B cell (primary cell): Measurements from ENCODE around the gene STX18. TPM values are rescaled to one million over a fixed set of nuclear protein-coding genes. Genes with fewer than 3 reads are reported as not detected.

Experiments used
- ATAC-seq: fragments of 200-7000 bp; cut with Tn5 transposase; one replicate; pipeline ENCODE4 v1.10.0; 2021; ENCODE audit warnings: low read depth, mild to moderate bottlenecking, moderate number of reproducible peaks, moderate library complexity
- CTCF ChIA-PET: fragments of 350-600 bp; sonication (Branson Sonifier 250); formaldehyde crosslinking; loops from one replicate; lab custom pipeline; 2021; ENCODE audit warnings: antibody characterized with exemption, inconsistent platforms; lab: Charles Lee
- POLR2A ChIA-PET: fragments of 350-600 bp; sonication (Branson Sonifier 250); formaldehyde crosslinking; loops from one replicate; lab custom pipeline; 2021; ENCODE audit warnings: antibody characterized with exemption; lab: Charles Lee
- DNase-seq: peaks from one replicate; pipeline ENCODE4 v3.0.0; 2013
- H2AFZ ChIP-seq: 2 replicates; pipeline ENCODE4 v1.6.1; 2012; ENCODE audit warnings: mild to moderate bottlenecking, low read depth, low read length; ENCODE audit not compliant: insufficient read depth, poor library complexity, severe bottlenecking
- H3K27ac ChIP-seq, 2 donors: 1 replicate in 1 of 2; 2 replicates in 1 of 2; pipeline ENCODE4 v1.5.1; 2012 to 2013; ENCODE audit warnings: low read length in 2 of 2, mild to moderate bottlenecking in 2 of 2, moderate library complexity in 1 of 2
- H3K27me3 ChIP-seq, 4 experiments: fragments of 200-600 bp in 1 of 4; sonication (generic) in 1 of 4; replicated peaks in 1 of 4; 1 replicate in 2 of 4; 2 replicates in 2 of 4; pipeline versions ENCODE4 v1.6.1 to v1.7.0; 2013 to 2016; ENCODE audit warnings: low read length in 3 of 4, mild to moderate bottlenecking in 2 of 4, mixed read lengths in 1 of 4, moderate library complexity in 1 of 4; ENCODE audit not compliant: insufficient read depth in 4 of 4, control insufficient read depth in 3 of 4; ENCODE audit errors: control extremely low read depth in 1 of 4
- H3K36me3 ChIP-seq, 2 experiments: replicated peaks in 1 of 2; 1 replicate in 1 of 2; 2 replicates in 1 of 2; pipeline versions ENCODE4 v1.6.1 to v1.7.1; 2013; ENCODE audit warnings: low read length in 1 of 2; ENCODE audit not compliant: insufficient read depth in 2 of 2, control insufficient read depth in 1 of 2; ENCODE audit errors: control extremely low read depth in 1 of 2, extremely low read depth in 1 of 2
- H3K4me1 ChIP-seq, 2 donors: fragments of 200-600 bp in 1 of 2; sonication (generic) in 1 of 2; 1 replicate in 1 of 2; 2 replicates in 1 of 2; pipeline versions ENCODE4 v1.5.1 to v1.6.1; 2013 to 2017; ENCODE audit warnings: low read length in 2 of 2; ENCODE audit not compliant: control insufficient read depth in 2 of 2, insufficient read depth in 2 of 2
- H3K4me2 ChIP-seq: replicated peaks from 2 replicates; pipeline ENCODE3; 2012; ENCODE audit warnings: mild to moderate bottlenecking, low read depth, low read length; ENCODE audit not compliant: poor library complexity, severe bottlenecking
- H3K4me3 ChIP-seq, 5 experiments: fragments of 200-600 bp in 1 of 5; sonication (generic) in 1 of 5; 1 replicate in 3 of 5; 2 replicates in 2 of 5; pipeline versions ENCODE4 v1.5.1 to v1.7.0; 2011 to 2016; ENCODE audit warnings: low read length in 4 of 5, mild to moderate bottlenecking in 4 of 5, low read depth in 2 of 5, control low read depth in 1 of 5, moderate library complexity in 1 of 5; ENCODE audit not compliant: insufficient read depth in 1 of 5; ENCODE audit errors: control extremely low read depth in 1 of 5, extremely low read depth in 1 of 5
- H3K79me2 ChIP-seq: fragments of 200-600 bp; sonication (generic); one replicate; pipeline ENCODE4 v1.6.0; 2016; ENCODE audit warnings: low read length; ENCODE audit not compliant: control insufficient read depth, insufficient read depth
- H3K9ac ChIP-seq: fragments of 200-600 bp; sonication (generic); 2 replicates; pipeline ENCODE4 v1.6.1; 2017; ENCODE audit warnings: mild to moderate bottlenecking, low read length, moderate library complexity
- H3K9me3 ChIP-seq, 3 donors: one replicate each; pipeline versions ENCODE4 v1.6.1 to v1.7.1; 2013; ENCODE audit warnings: low read length in 2 of 3; ENCODE audit not compliant: control insufficient read depth in 2 of 3, insufficient read depth in 1 of 3; ENCODE audit errors: control extremely low read depth in 1 of 3
- H4K20me1 ChIP-seq: 2 replicates; pipeline ENCODE4 v1.6.0; 2012; ENCODE audit warnings: mild to moderate bottlenecking, low read length; ENCODE audit not compliant: insufficient read depth, control insufficient read depth, poor library complexity, severe bottlenecking
- H3K27ac Mint-ChIP-seq: one replicate; pipeline ENCODE4 v1.8.0; 2021; ENCODE audit warnings: mixed read lengths
- H3K27me3 Mint-ChIP-seq: one replicate; pipeline ENCODE4 v1.8.0; 2021; ENCODE audit warnings: mixed read lengths
- H3K4me1 Mint-ChIP-seq: one replicate; pipeline ENCODE4 v1.8.0; 2021; ENCODE audit warnings: mixed read lengths
- H3K4me3 Mint-ChIP-seq: one replicate; pipeline ENCODE4 v1.8.0; 2021; ENCODE audit warnings: mixed read lengths
- H3K9me3 Mint-ChIP-seq: one replicate; pipeline ENCODE4 v1.8.0; 2022; ENCODE audit warnings: mixed read lengths; ENCODE audit not compliant: insufficient read depth
- EZH2 ChIP-seq: IDR thresholded peaks from 2 replicates; pipeline ENCODE4 v1.6.1; 2012; ENCODE audit warnings: borderline replicate concordance, low read depth, mild to moderate bottlenecking, moderate library complexity, low read length; ENCODE audit not compliant: insufficient read depth, poor library complexity, severe bottlenecking
- WGBS: methylation state at CpG from one replicate; pipeline ENCODE4 v1.1.5; 2013; ENCODE audit warnings: missing lambda C conversion rate; ENCODE audit not compliant: insufficient coverage; 5-methylcytosine and 5-hydroxymethylcytosine counted together
- intact Hi-C: fragments of 100-400 bp; cut with micrococcal nuclease; formaldehyde crosslinking; loops from one replicate; pipeline ENCODE4 v1.10.0; 2022
- polyA plus RNA-seq: library from polyadenylated mRNA; depleted of rRNA; stranded (reverse); fragments of >200 nt; gene quantifications from 2 replicates; pipeline ENCODE4 v1.2.3, GENCODE V29; 2012
- total RNA-seq, 2 donors: library from RNA; stranded (reverse); fragments of 120-200 nt in 1 of 2; gene quantifications; 1 replicate in 1 of 2; 2 replicates in 1 of 2; pipeline versions ENCODE4 v1.2.3 to v1.2.4, GENCODE V29; 2013 to 2022
- TF ChIP-seq, protein P1 (sequence below): fragments of 200-600 bp; IDR thresholded peaks from one replicate; pipeline ENCODE4 v1.8.0; 2022; ENCODE audit warnings: antibody characterized with exemption, mild to moderate bottlenecking

The STX18 gene
- total and polyA plus RNA-seq, 2 donors (not counting 1 experiment from before 2014, with no cell fraction given): 20.3 to 33.6 TPM

- Histone ChIP-seq H3K27me3 (peaks cover 0 to 41% (median 9%) of the 10 kb centered on the region in 4 experiments), H4K20me1 (no peaks in the 10 kb centered on the region), H3K4me1 (peaks cover 6 to 18% of the 10 kb centered on the region in 2 donors), H3K36me3 (no peaks in the 10 kb centered on the region), H3K79me2 (no peaks in the 10 kb centered on the region), H3K9ac (no peak overlapping the region), H3K4me3 (no peak overlapping the region), H3K9me3 (peaks cover 0 to 11% (median 0%) of the 10 kb centered on the region in 3 donors), H2AFZ (no peak overlapping the region), H3K4me2 (no peak overlapping the region), H3K27ac (no peak overlapping the region)
- 88% methylated on average over 11 of the region's 13 CpGs for WGBS
- Mint-ChIP-seq H3K9me3 (no peaks in the 10 kb centered on the region), H3K27me3 (peaks cover 47% of the 10 kb centered on the region), H3K4me1 (peaks cover 10% of the 10 kb centered on the region), H3K27ac (no peak overlapping the region), H3K4me3 (no peak overlapping the region)
- DNase-seq (no peak), ATAC-seq (no peak)
- ChIA-PET CTCF (no interaction called here), POLR2A (no interaction called here)
- intact Hi-C loops: no loop called here
- TF ChIP-seq, protein P1, sequence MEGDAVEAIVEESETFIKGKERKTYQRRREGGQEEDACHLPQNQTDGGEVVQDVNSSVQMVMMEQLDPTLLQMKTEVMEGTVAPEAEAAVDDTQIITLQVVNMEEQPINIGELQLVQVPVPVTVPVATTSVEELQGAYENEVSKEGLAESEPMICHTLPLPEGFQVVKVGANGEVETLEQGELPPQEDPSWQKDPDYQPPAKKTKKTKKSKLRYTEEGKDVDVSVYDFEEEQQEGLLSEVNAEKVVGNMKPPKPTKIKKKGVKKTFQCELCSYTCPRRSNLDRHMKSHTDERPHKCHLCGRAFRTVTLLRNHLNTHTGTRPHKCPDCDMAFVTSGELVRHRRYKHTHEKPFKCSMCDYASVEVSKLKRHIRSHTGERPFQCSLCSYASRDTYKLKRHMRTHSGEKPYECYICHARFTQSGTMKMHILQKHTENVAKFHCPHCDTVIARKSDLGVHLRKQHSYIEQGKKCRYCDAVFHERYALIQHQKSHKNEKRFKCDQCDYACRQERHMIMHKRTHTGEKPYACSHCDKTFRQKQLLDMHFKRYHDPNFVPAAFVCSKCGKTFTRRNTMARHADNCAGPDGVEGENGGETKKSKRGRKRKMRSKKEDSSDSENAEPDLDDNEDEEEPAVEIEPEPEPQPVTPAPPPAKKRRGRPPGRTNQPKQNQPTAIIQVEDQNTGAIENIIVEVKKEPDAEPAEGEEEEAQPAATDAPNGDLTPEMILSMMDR: no peak
- TF ChIP-seq EZH2: no peak
These were observed 149.2 kb downstream of the STX18 start for GRCh38 chr4:4392501-4393183.

DNA sequence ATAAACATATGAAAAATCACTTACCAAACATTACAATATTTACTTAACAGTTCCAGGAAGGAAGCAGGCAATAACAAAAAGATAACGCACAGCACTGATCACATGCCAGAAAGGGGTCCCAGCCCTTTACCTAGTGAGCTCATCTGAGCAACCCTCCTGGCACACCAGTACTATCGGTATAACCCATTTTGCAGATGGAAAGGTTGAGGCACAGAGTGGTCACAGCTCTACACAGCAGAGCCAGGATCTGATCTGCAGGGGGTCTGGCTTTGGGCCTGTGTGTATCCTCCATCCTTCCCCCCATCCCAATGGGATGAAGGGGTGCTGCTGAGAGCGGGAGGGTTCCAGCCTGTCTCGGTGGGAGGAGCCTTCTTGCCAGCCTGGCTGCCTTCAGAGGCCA lies 150.0 kb downstream of the STX18 start:
- ChIA-PET CTCF (no interaction called here), POLR2A (no interaction called here)
- Histone ChIP-seq H3K4me3 (no peak overlapping the region), H4K20me1 (no peaks in the 10 kb centered on the region), H3K36me3 (no peaks in the 10 kb centered on the region), H3K9me3 (peaks cover 0 to 5% (median 0%) of the 10 kb centered on the region in 3 donors), H2AFZ (no peak overlapping the region), H3K4me2 (no peak overlapping the region), H3K27me3 (peaks cover 0 to 40% (median 9%) of the 10 kb centered on the region in 4 experiments), H3K27ac (no peak overlapping the region), H3K4me1 (peaks cover 7 to 21% of the 10 kb centered on the region in 2 donors), H3K9ac (no peak overlapping the region), H3K79me2 (no peaks in the 10 kb centered on the region)
- Mint-ChIP-seq H3K9me3 (no peaks in the 10 kb centered on the region), H3K4me3 (no peak overlapping the region), H3K27ac (no peak overlapping the region), H3K4me1 (peaks cover 10% of the 10 kb centered on the region), H3K27me3 (peaks cover 47% of the 10 kb centered on the region)
- DNase-seq: no peak
- intact Hi-C loops: no loop called here
- ATAC-seq: no peak
- 100% methylated on average over 1 of the region's 4 CpGs for WGBS
- TF ChIP-seq, protein P1: no peak
- TF ChIP-seq EZH2: no peak
